HG02840 (cell line): ENCODE measurements around the gene PDGFC.

Experiments used
- ATAC-seq: cut with Tn5 transposase; IDR thresholded peaks from one replicate; pipeline ENCODE4 v1.9.1; 2021; ENCODE audit warnings: mild to moderate bottlenecking, moderate library complexity, moderate number of reproducible peaks; ENCODE audit not compliant: unreplicated experiment, low FRiP score

PDGFC gene

GRCh38 chr4:156794863-156795262 lies 176.7 kb downstream of the PDGFC start:
- ATAC-seq, result no peak

DNA sequence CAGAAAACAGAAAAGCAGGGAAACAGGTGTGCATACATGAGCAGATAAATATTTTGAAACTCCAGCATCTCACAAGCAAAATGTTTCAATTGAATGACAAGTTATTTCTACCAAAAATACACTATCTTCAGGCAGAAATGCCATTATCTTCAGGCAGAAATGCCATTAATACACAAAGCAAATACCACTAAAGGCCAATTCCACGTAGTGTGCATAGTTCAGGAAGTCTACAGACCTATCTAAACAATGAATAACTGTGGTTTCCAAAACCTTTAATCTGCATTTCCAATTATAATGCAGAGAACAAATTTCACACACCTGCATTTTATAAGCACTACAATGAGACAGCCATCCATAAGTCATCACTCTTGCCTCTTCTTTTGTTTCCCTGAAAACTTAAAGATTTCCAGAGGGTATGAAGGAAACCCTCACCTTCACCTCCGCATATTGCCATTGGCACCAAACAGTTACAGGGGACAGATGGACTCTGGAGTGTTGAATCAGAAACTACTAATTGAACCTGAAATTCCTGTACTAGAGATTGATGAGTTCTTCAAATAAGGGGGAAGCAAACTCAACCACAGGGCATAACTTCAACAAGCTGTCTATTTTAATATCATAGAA lies 179.0 kb downstream of the PDGFC start:
- ATAC-seq, result no peak

- no peak for ATAC-seq
Observed at GRCh38 chr4:156790866-156791265, 180.7 kb downstream of the PDGFC start.

GRCh38 chr4:156788782-156789181 lies 182.8 kb downstream of the PDGFC start:
- ATAC-seq, result no peak

DNA sequence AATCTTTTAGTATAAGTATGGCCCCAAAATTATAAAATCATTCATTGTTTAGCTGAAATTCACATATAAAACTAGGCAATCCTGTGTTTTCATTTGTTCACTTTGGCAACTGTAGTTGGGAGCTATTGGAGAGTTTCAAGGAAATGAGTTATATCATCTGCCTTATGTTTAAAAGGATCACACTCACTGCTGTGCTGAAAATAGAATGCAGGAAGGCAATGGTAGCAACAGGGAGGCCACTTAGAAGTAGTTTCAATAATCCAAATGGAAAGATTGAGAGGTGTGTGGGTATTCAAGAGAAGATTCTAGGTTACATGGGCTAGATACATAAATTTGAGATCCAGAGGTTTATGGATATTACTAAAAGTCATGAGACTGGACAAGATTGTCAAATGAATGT lies 184.9 kb downstream of the PDGFC start:
- no peak for ATAC-seq

- ATAC-seq, result no peak
Observed at GRCh38 chr4:156784970-156785369, 186.6 kb downstream of the PDGFC start.

GRCh38 chr4:156783966-156784365 lies 187.6 kb downstream of the PDGFC start:
- no peak for ATAC-seq

DNA sequence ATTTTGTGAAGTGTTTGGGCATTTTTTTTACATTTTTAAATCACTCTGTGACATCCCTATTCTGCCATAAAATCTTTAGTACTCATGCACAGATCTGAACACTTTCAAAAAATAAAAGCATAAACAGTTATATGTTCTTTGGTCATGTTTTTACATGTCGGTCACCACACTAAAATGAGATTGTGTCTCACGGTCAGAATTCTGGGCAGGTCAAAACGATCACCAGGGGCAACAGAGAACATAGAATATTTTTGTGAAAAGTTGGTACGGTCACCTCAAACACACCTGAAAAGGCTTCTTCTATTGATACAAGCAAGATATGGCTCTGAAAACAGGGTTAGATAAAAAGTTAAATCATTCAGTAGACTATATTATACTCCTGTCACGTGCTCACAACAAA lies 189.1 kb downstream of the PDGFC start:
- ATAC-seq, result no peak

GRCh38 chr4:156781852-156782251 lies 189.7 kb downstream of the PDGFC start:
- no peak for ATAC-seq

- no peak for ATAC-seq
Observed at GRCh38 chr4:156779774-156780173, 191.8 kb downstream of the PDGFC start.

DNA sequence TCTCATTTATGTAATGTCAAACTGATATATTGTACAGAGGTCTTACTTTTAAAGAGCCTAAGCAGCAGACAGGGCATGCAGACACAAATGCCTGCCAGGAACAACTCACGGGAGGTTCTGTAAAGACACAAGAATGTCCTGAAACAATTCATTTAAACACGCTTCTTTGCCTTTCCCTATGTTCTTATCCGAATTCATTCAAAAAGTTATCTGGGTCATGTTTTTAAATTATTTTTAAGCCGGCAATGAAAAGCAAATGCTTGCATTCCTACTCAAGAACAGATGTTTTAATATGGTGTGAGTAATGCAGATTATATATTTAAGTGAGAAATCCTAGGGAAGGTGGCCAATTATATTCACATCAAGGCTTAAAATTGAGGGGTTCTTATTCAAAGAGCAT lies 192.6 kb downstream of the PDGFC start:
- no peak for ATAC-seq

DNA sequence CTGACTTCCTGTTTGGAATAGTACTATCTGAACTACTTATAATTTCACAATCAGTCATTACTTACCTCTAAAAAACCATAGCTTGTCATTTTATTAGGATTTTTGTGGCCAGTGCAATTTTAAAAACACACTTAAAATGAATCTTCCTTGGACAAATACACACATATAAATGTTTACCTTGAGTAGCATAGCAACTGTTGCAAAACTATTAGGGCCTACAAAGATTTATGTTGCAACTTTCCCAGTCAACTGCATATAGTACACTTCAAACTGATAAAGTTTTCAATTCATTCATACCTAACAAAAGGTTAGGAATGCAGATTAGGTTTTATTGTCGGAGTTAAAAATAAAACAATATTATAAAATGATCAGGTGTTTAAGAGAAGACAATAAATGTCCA lies 193.0 kb downstream of the PDGFC start:
- ATAC-seq, result no peak

DNA sequence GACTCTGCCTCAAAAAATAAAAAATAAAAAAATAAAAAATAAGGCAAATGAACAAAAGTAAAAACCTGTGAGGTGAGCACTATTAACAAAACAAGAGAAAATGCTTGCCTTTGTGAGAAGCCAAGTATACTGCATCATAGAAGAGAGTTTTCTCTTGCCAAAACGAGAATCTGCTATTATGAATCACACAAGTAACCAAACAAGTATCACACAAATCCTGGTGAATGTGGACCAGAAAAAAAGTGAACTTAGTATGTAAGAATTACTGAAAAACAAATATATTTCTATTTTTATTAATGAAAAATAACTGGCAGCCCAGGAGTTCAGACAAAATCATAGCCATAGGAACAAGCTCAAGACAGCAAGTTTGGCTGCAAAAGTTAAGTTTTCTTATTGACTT lies 193.5 kb downstream of the PDGFC start:
- no peak for ATAC-seq

DNA sequence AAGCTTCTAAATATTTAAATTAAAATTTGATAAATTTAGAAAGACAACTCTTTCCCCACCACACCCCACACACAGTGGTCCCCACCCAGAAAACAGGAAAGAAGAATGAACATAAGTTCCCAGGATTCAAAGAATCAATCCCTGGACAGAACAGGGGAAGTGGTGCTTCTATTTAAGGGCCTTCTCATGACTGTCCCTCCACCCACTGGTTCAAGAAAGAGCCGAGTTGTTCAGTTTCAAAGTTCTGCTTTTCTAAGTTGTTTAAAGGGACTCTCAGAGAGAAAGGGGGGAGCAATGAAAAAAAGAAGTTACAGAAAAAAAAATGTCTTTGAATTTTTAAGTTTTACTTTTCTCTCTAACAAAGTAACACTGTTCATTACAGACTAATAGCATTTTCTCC lies 195.8 kb downstream of the PDGFC start:
- ATAC-seq, result no peak

DNA sequence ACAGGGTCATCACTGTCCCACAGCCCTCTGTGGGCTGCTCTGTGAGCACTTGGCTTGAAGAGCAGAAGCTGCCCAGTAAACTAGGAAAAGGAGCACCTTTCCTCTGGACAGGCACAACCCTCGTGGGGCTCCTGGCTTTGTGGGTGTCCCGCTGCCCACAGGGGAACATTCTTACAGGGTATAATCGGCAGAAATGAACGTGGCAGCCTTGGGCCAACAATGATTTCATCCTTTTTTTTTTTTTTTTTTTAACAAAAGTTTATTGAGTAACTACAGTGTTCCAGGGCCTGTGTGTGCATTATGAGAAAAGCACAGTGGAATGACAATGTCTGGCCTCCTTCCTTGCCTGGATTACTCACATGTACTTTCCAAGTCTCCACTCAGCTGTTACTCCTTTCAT lies 197.2 kb downstream of the PDGFC start:
- ATAC-seq, result no peak

- no peak for ATAC-seq
Observed at GRCh38 chr4:156773648-156774357, 197.8 kb downstream of the PDGFC start.

GRCh38 chr4:156771171-156771837 lies 200.3 kb downstream of the PDGFC start:
- ATAC-seq, result no peak

GRCh38 chr4:156770140-156770539 lies 201.5 kb downstream of the PDGFC start:
- ATAC-seq, result no peak

- ATAC-seq, result no peak
Observed at GRCh38 chr4:156767911-156768415, 203.6 kb downstream of the PDGFC start.

- ATAC-seq, result no peak
Observed at GRCh38 chr4:156766846-156767245, 204.8 kb downstream of the PDGFC start.

DNA sequence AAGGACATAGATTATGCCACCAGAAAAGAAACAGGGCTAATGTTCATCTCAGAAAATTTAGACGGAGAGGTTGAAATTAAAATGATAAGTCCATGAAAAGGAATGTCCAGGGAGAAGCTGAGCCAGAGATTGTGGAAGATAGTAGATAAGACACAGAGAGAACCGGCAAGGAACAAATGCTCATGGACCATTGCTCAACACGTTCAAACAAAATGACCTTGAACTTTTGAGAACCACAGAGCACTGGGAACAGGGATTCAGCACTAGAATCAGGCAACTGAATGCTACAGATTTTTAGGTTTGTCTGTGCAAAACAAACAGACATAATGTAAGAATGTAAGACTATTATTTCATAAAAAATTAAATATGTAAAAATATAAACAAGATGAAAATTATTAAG lies 206.3 kb downstream of the PDGFC start:
- ATAC-seq, result no peak

- no peak for ATAC-seq
Observed at GRCh38 chr4:156764846-156765245, 206.8 kb downstream of the PDGFC start.
